Liver (tissue), 3 donors: ENCODE results near the gene ASCC1.

Source experiments
- ATF3 ChIP-seq: IDR thresholded peaks from 2 replicates; pipeline ENCODE4 v1.6.1; 2016; ENCODE audit warnings: antibody characterized with exemption
- CTCF ChIP-seq: fragments of 150-350 bp; IDR thresholded peaks from 2 replicates; pipeline ENCODE4 v1.5.1; 2017; ENCODE audit warnings: improper control_type of control experiment, low read depth, low read length; ENCODE audit not compliant: missing input control
- EGR1 ChIP-seq, 2 donors: IDR thresholded peaks; 2 replicates each; pipeline ENCODE4 v1.6.1; 2016 to 2018; ENCODE audit warnings: antibody characterized with exemption in 2 of 2, low read depth in 2 of 2
- FOXA1 ChIP-seq: IDR thresholded peaks from 2 replicates; pipeline ENCODE4 v1.6.1; 2016; ENCODE audit warnings: antibody characterized with exemption
- GABPA ChIP-seq, 2 donors: IDR thresholded peaks in 1 of 2; conservative IDR thresholded peaks in 1 of 2; 2 replicates each; pipeline ENCODE4 v1.6.1; 2016; ENCODE audit warnings: antibody characterized with exemption in 2 of 2, mild to moderate bottlenecking in 1 of 2, moderate library complexity in 1 of 2
- HNF4G ChIP-seq: IDR thresholded peaks from 2 replicates; pipeline ENCODE4 v1.6.1; 2016; ENCODE audit warnings: antibody characterized with exemption
- JUND ChIP-seq, 2 donors: IDR thresholded peaks; 2 replicates each; pipeline ENCODE4 v1.6.1; 2016; ENCODE audit warnings: antibody characterized with exemption in 2 of 2
- MAX ChIP-seq: IDR thresholded peaks from 2 replicates; pipeline ENCODE4 v1.6.1; 2016; ENCODE audit warnings: antibody characterized with exemption
- NR2F2 ChIP-seq: IDR thresholded peaks from 2 replicates; pipeline ENCODE4 v1.6.1; 2016; ENCODE audit warnings: antibody characterized with exemption
- RAD21 ChIP-seq, 2 donors: IDR thresholded peaks; 2 replicates each; pipeline ENCODE4 v1.6.1; 2016; ENCODE audit warnings: antibody characterized with exemption in 2 of 2, mild to moderate bottlenecking in 2 of 2
- REST ChIP-seq: IDR thresholded peaks from 2 replicates; pipeline ENCODE4 v1.6.1; 2016; ENCODE audit warnings: antibody characterized with exemption, mild to moderate bottlenecking
- RXRA ChIP-seq, 2 donors: IDR thresholded peaks; 2 replicates each; pipeline ENCODE4 v1.6.1; 2017 to 2018; ENCODE audit warnings: antibody characterized with exemption in 2 of 2, mild to moderate bottlenecking in 1 of 2
- TAF1 ChIP-seq: conservative IDR thresholded peaks from 2 replicates; pipeline ENCODE4 v1.6.1; 2016; ENCODE audit warnings: antibody characterized with exemption, mild to moderate bottlenecking
- ZBTB33 ChIP-seq: IDR thresholded peaks from 2 replicates; pipeline ENCODE4 v1.6.1; 2016; ENCODE audit warnings: antibody characterized with exemption
- donor health status: healthy.
- donor health status: healthy.

GRCh38 chr10:72105710-72106109 is 110.4 kb downstream of the ASCC1 start:
- no peak for TF ChIP-seq CTCF
- no peak for TF ChIP-seq RAD21 (IDR thresholded peaks at IDR 0.05)
- no peak for TF ChIP-seq NR2F2
- no peak for TF ChIP-seq FOXA1
- TF ChIP-seq MAX = no peak
- no peak for TF ChIP-seq ZBTB33
- no peak for TF ChIP-seq GABPA (IDR thresholded peaks at IDR 0.05 in 1 of 2, conservative IDR thresholded peaks at IDR 0.05 in 1 of 2)
- no peak for TF ChIP-seq TAF1
- TF ChIP-seq RXRA (IDR thresholded peaks at IDR 0.05) = no peak
- TF ChIP-seq JUND (IDR thresholded peaks at IDR 0.05) = no peak
- TF ChIP-seq EGR1 (IDR thresholded peaks at IDR 0.05; ENCODE audit: low read depth in 2 of 2) = no peak
- TF ChIP-seq ATF3 = no peak
- TF ChIP-seq REST = no peak
- TF ChIP-seq HNF4G = no peak
